Measurements from ENCODE around the gene CD300H. TPM values are rescaled to one million over a fixed set of nuclear protein-coding genes. Genes with fewer than 3 reads are reported as not detected.
A peak's percentile ranks its signal among the peaks of the same experiment; 100 is the strongest.
"Not testable (repeated sequence)": the region's sequence is repeated elsewhere in the genome, so short reads cannot be mapped to it uniquely, and the experiment has no call there.

Gene CD300H
- total RNA-seq, 1 experiment from 2014 or later = not detected

DNA sequence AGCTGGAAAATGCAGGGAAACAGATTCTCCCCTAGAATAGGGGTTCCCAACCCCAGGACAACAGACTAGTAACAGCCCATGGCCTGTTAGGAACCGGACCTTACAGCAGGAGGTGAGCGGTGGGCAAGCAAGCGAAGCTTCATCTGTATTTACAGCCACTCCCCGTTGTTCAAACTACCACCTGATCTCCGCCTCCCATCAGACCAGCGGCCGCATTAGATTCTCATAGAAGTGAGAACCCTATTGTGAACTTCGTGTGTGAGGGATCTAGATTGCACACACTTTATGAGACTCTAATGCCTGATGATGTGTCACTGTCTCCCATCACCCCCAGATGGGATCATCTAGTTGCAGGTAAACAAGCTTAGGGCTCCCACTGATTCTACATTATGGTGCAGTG is 39.6 kb downstream of the CD300H start:
- DNase-seq (ENCODE audit: low read depth) = no peak

DNA sequence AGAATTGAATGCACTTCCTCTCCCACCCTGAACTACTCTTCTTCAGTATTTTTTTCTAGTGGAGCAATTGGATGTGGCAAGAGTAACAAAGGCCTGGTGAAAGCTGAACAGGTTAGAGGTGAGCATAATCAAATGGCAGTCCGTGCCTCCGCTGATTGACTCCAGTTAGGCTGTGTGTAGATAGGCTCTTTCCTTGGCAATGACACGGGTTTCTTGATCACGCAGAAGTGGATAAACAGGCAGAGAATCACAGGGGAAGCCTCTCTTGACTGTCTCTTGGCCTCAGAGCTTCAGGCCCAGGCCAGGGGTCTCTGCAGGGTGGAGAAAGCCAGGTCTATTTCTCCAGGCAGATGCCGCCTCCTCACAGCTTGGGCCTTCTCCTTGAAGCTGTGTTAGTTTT is 40.2 kb downstream of the CD300H start:
- DNase-seq (ENCODE audit: low read depth) = no peak

DNA sequence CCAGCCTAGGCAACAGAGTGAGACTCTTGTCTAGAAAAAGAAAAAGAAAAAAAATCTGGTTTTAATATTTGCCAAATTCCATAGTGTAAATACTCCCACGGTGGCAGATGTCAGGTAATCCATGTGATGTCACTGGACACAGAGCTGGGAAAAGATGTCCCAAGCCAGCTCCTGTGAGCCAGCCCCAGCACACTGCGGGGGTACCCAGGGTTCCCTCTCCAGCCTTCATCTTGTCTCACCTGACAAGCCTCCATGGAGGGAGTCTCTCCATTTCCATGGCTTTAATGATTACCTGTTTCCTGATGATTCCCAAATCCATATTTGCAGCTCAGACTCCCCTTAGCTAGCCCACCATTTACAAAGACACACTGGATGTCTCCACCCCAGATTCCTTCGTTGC is 40.6 kb downstream of the CD300H start:
- DNase-seq (ENCODE audit: low read depth) = no peak

DNA sequence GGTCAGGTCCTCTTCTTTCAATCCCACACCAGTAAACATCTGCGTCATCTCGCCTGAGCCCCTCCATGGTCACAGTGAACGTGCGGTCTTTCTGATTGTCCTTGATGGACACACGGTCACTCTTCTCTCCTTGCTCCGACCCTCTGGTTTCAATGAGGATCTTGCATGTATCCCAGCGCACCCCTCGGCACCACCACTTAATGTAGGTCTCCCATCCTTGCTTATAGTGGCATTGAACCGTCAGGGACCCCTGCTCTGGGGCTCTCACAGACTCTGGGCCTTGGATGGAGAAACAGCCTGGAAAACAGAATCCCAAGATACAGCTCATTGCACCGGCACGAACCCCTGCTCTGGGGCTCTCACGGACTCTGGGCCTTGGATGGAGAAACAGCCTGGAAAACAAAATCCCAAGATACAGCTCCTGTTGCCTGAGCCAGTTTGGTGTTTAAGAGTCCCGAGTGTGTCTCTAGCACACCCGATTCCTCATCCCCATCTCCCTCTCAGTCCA is 41.5 kb downstream of the CD300H start:
- no peak for DNase-seq (ENCODE audit: low read depth)

DNA sequence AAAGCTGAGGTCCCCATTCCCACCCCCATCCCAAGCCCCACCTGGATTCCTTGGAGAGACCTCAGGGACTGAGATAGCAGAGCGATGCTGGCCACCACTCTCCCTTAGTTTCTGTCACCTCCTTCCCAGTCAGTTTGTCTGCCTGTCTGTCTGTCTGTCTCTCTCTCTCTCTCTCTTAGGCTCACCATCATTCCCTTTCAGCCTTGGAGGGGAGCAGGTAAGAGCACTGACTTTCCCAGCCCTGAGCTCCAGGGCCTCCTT is 41.9 kb downstream of the CD300H start:
- DNase-seq (ENCODE audit: low read depth) = no peak

DNA sequence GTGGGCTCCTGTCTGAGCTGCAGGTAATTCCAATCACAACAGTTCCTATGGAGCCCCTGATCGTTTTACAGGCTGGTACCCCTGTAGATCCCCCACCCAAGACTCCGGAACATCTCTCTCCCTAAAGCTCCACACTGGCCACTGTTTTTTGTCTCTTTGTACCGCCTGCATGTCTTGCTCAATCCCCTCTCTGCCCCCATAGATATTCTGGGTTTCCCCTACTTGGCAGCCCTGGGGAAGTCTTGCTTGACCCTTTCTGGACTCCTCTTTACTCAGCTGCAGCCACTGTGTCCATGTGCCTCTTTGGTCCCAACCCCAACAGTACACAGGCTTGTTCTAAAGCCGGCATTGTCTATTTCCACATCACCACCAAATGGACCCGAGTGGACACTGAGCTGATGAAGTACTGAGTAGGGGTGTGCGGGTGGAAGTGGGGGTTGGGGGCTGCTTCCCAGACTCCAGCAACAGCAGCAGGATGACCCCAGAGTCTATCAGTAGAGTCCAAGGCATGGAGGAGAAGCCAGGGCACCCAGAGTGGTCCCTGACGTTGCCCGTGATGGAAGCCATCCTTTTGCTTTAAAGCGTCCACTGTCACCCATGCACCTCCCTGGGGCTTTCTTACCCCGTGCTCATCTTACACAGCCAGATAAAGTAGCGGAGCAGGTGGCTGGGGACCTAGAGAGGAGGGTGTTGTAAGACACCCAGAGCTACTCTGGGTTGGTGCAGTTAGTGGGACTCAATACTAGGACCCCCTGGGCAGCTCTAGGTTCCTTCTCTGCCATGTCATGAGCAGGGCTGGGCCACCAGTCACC is 42.5 kb downstream of the CD300H start:
- DNase-seq (ENCODE audit: low read depth) = no peak

DNA sequence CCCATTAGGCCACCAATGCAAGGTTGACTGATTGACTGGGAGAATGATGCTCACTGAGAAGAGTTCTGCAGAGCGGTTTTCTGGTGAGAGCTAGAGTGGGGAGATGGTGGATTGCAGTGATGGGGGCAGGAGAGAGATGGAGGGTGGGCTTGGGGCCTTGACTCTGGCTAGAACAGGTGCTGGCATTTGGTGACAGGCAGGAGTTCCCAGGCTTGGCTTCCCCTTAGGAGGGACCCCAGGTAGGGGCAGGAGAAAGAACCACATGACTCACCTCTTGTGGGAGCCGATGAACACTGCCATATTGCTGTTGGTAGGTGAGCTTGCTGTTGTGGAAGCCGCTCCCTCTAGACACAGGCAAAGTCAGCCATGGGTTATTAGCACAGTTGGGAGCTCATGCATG is 44.0 kb downstream of the CD300H start:
- no peak for DNase-seq (ENCODE audit: low read depth)

DNA sequence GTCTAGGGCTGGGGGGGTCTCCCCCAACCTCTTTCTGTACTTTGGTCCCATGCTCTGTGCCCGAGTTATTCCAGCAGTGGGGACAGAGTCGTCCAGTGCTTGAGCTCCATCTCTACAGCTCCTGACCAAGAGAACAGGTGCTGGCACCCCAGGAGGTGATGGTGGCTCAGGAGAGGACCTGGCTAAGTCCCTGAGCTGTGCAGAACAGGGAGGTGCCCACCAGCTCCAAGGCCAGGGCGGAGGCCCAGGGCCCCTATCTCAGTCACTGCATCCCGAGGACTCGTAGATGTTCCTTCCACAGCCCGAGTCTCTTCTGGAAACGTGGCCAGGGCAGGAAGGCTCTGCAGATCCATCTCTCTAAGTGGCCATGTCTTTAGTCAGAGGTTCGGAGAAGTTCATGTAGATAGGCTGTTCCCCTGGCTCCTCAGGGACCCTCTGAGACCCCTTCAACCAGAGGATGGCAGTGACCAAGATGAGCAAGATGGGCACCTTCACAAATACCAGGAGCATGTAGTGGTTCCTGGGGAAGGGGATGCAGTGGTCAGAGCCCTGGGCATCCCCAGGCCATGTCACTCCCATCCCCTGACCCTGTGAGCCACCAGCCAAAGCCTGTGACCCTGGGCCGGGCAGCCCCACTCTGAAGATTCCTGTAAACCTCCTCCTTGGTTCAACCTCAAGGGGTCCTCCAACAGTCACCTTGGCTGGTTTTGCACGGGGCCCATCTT is 44.8 kb downstream of the CD300H start:
- no peak for DNase-seq (ENCODE audit: low read depth)

DNA sequence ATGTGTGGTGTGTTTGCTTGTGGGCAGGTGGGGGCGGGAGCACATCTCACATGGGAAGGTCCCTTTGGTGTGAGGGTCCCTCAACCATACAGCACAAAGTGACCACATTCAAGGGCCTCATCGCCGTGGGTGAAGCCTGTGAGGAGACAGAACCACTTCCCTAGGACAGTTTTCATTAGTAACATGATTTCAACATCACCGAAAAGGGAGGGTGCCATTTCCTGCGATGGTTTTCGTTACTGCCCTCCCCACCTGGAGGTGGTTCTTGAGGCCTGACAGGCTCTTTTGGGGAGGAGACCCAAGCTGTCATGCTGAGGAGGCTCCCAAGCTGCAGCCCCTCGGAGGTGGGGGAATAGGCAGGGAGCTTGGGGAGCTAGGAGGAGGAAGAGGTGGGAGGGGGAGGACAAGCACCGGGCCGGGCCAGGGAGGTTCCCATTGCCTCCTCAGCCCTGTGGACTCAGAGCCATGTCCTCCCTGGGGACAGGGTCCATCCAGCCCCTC is 45.6 kb downstream of the CD300H start:
- DNase-seq (ENCODE audit: low read depth) = no peak

DNA sequence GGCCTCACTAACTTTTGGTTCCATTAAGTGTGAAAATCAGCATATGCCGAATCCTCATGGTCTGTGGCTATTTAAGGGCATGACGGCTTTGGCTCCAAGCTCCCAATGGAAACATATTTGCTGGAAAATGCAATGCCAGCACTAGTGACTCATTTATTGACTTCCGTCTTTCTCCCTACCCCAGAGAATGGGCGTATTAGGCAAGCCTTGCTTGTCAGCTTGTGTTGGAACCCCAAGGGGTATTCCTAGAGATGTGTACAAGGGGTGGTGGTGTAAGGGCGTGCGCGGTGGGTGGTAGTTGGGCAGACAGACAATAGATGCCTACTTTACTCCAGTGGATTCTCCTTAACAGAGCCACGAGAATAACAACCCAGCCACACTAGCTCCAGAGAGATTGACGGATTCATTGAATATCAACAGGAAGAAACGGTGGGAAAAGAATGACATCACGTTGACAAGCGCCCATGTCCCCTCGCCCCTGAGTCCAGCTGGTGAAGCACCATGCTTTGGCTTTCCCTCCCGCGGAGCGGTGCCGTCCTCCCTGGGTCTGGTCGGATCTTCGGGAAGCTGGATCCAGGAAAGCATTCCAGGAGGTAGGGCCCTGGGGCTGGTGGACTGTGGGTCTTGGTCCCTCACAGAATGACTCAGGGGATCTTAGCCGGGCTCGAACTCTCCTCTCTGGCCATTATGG is 46.4 kb downstream of the CD300H start:
- DNase-seq (ENCODE audit: low read depth) = peak; percentile 25

DNA sequence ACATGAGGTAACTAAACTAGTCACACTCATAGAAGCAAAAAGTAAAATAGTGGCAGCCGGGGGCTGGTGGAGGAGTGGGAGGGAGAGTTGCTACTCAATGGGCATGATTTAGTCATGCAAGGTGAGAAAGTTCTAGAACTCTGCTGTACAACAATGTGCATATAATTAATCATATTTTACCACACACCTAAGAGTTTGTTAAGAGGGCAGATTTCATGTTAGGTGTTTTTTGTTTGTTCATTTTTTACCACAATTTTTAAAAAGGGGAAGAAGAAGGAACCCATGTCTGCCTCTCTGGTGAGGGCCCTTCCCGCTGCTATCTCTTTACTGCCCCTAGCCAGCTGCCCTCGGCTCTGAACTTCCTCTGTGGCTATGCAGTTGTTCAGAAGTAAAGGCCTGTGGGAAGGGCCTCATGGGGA is 47.3 kb downstream of the CD300H start:
- DNase-seq (ENCODE audit: low read depth) = no peak

DNA sequence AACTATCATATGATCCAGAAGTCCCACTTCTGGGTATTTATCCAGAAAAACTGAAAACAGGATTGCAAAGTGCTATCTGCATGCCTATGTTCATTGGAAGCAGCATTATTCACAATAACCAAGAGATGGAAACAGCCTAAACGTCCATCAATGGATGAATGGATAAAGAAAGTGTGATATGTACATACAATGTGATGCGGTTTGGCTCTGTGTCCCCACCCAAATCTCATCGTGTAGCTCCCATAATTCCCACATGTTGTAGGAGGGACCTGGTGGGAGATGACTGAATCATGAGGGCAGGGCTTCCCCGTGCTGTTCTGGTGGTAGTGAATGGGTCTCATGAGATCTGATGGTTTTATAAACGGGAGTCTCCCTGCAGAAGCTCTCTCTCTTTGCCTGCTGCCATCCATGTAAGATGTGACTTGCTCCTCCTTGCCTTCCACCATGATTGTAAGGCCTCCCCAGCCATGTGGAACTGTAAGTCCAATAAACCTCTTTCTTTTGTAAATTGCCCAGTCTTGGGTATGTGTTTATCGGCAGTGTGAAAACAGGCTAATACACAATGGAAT is 48.8 kb downstream of the CD300H start:
- not testable (repeated sequence) for DNase-seq (ENCODE audit: low read depth)

DNA sequence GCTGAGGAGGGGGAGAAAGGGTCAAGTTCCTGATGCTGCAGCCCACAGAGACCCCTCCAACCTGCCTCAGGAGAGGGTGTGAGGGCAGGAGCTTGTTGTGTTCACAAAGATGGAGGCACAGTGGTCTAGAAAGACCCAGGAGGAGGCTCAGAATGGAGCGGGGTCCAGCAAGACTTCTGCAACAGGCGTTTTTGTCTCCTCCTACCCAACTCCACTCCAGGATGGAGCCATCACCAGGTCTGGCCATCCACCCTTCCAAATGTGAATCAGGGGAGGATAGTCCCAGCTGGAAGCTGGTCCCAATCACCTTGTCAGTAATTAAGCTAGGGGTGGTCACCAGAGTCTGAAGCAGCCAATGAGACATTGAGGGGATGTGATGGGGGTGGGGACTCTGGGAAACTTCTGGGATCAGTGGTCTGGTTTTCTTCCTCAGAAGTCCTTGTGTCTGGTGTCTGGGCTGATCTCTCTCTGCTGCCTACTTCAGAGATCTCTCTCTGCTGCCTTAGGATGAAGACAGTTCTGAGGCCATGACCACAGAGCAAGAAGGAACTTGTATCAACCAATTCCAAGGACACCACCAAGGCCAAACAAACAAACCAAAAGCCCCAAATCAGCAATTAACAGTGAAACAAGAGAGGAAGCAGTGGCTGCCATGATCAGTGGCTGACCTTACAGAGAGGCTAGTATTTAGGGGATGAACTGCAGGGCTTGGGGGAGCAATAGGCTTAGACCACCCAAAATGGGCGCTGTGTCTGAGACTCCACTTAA is 50.6 kb downstream of the CD300H start:
- DNase-seq (ENCODE audit: low read depth) = no peak

DNA sequence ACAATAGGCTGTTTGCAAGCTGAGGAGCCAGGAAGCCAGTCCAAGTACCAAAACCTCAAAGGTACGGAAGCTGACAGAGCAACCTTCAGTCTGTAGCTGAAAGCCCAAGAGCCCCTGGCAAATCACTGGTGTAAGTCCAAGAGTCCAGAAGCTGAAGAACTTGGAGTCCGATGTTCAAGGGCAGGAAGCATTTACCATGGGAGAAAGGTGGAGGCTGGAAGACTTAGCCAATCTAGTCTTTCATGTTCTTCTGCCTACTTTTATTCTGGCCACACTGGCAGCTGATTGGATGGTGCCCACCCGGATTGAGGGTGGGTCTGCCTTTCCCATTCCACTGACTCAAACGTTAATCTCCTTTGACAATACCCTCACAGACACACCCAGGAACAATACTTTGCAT is 51.4 kb downstream of the CD300H start:
- DNase-seq (ENCODE audit: low read depth) = no peak

DNA sequence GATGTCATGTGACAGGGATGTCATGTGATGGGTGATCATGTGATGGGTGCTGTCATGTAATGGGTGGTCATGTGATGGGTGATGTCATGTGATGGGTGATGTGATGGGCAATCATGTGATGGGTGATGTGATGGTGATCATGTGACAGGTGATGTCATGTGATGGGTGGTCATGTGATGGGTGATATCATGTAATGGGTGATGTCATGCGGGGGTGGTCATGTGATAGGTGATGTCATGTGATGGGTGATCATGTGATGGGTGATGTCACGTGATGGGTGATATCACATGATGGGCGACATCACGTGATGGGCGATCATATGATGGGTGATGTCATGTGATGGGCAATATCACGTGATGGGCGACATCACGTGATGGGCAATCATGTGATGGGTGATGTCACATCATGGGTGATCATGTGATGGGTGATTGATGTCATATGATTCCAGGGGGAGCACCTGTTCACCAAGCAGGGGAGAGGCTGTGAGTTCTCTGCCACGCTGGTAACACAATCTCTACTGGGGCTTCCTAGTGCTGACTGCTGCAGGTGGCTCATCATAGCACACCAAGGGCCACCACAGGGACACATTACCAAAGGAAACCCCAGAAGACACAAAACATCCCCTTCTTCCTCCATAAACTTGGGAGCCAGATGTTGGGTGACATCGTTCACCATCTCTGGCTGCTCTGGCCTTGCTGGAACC is 52.5 kb downstream of the CD300H start:
- DNase-seq (ENCODE audit: low read depth) = no peak

DNA sequence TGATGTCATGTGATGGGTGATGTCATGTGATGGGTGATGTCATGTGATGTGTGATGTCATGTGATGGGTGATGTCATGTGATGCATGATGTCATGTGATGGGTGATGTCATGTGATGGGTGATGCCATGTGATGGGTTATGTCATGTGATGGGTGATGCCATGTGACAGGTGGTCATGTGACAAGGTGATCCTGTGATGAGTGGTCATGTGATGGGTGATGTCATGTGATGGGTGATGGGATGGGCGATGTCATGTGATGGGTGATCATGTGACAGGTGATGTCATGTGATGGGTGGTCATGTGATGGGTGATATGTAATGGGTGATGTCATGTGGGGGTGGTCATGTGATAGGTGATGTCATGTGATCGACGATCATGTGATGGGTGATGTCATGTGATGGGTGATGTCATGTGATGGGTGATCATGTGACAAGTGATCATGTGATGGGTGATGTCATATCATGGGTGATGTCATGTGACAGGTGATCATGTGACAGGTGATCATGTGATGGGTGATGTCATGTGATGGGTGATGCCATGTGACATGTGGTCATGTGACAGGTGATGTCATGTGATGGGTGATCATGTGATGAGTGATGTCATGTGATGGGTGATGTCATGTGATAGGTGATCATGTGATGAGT is 53.2 kb downstream of the CD300H start:
- DNase-seq (ENCODE audit: low read depth) = peak; percentile 61

DNA sequence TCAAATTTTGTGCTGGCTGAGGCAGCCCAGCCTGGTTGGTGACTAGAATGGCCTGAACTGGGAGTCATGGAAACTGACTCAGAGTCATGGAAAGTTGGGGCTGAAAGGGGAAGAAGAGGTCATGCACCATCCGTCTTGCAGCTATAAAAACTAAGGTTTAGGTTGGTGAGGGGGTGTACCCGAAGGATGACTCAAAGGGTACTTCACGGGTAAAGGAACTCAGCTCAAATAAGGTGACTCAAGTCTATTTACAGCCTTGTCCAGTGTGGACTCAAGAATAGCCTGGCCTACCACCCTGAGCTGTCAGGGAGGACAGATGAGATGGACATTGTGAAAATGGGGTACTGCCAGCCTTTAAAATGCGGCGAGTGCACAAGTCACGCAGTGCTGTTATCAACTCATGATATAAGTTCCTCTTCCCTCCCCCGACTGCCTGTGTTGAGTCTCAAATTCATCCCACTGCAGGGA is 54.7 kb downstream of the CD300H start:
- peak; percentile 12 for DNase-seq (ENCODE audit: low read depth)

DNA sequence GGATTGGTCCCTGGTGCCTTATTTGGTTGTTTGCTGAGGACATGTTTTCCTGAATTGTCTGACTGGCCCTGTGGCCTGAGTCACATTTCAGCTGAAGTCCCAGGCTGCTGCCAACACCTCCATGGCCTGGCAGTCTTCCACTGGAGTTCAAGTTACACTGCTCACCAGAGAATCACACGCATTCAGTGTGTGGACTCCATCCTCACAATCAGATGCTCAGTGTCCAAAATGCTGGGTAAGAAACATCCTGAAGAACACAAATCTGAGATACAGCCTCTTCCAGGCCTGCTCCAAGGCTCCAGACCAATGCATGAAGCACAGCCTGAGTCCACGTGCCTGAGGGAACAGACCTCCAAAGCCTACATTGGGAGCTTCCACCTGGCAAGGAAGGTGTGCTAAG is 55.3 kb downstream of the CD300H start:
- no peak for DNase-seq (ENCODE audit: low read depth)

All from HT1080 (cell line).